ENCODE data around the gene KCNIP1.
A peak's percentile ranks its signal among the peaks of the same experiment; 100 is the strongest.

Gene KCNIP1

GRCh38 chr5:170503990-170504596, at the start of gene KCNIP1:
Gene KCNIP1 (plus strand): TSS chr5:170504020.
- DNase-seq, result peak in 50 of 58 donors; percentile 19 to 73 (median 45)

- DNase-seq, result no peak
Measured at GRCh38 chr5:170463426-170463825, 40.4 kb upstream of the KCNIP1 start.

- DNase-seq, result no peak
Measured at GRCh38 chr5:170464280-170465127, 39.3 kb upstream of the KCNIP1 start.

GRCh38 chr5:170466553-170466952, 37.3 kb upstream of the KCNIP1 start:
- no peak for DNase-seq

GRCh38 chr5:170466988-170467707, 36.7 kb upstream of the KCNIP1 start:
- DNase-seq, result no peak

GRCh38 chr5:170468633-170469285, 35.1 kb upstream of the KCNIP1 start:
- no peak for DNase-seq

- DNase-seq, result no peak
Measured at GRCh38 chr5:170469414-170469813, 34.4 kb upstream of the KCNIP1 start.

GRCh38 chr5:170470275-170470674, 33.5 kb upstream of the KCNIP1 start:
- DNase-seq, result no peak

GRCh38 chr5:170470808-170471404, 32.9 kb upstream of the KCNIP1 start:
- no peak for DNase-seq

- DNase-seq, result no peak
Measured at GRCh38 chr5:170471551-170472178, 32.2 kb upstream of the KCNIP1 start.

GRCh38 chr5:170473642-170474041, 30.2 kb upstream of the KCNIP1 start:
- DNase-seq, result no peak

- no peak for DNase-seq
Measured at GRCh38 chr5:170474489-170475274, 29.1 kb upstream of the KCNIP1 start.

GRCh38 chr5:170475294-170476000, 28.4 kb upstream of the KCNIP1 start:
- peak in 2 of 58 donors; percentile 12 for DNase-seq

GRCh38 chr5:170476704-170477103, 27.1 kb upstream of the KCNIP1 start:
- DNase-seq, result no peak

- no peak for DNase-seq
Measured at GRCh38 chr5:170477906-170478305, 25.9 kb upstream of the KCNIP1 start.

- no peak for DNase-seq
Measured at GRCh38 chr5:170478306-170478705, 25.5 kb upstream of the KCNIP1 start.

- no peak for DNase-seq
Measured at GRCh38 chr5:170479484-170479883, 24.3 kb upstream of the KCNIP1 start.

GRCh38 chr5:170480260-170480659, 23.6 kb upstream of the KCNIP1 start:
- DNase-seq, result no peak

- no peak for DNase-seq
Measured at GRCh38 chr5:170481849-170482248, 22.0 kb upstream of the KCNIP1 start.

All from anterior cingulate cortex (tissue), 58 donors.